K562 (cell line): Measurements from ENCODE around the gene MAPRE2. TPM values are rescaled to one million over a fixed set of nuclear protein-coding genes. Genes with fewer than 3 reads are reported as not detected.
A peak's percentile ranks its signal among the peaks of the same experiment; 100 is the strongest.

Source experiments
- ATF7 ChIP-seq: fragments of 450-650 bp; IDR thresholded peaks from 2 replicates; pipeline ENCODE4 v1.7.1; 2014; ENCODE audit warnings: mild to moderate bottlenecking, moderate library complexity
- C11orf30 ChIP-seq: fragments of 450-650 bp; IDR thresholded peaks from 2 replicates; pipeline ENCODE4 v1.6.1; 2016; ENCODE audit warnings: low read depth, mild to moderate bottlenecking
- CAMTA2 ChIP-seq: fragments of 250-450 bp; sonication (Bioruptor Pico); conservative IDR thresholded peaks from 2 replicates; pipeline ENCODE4 v1.5.1; 2022
- CBFA2T2 ChIP-seq: fragments of 450-650 bp; conservative IDR thresholded peaks from 2 replicates; pipeline ENCODE4 v1.6.1; 2017; ENCODE audit warnings: mild to moderate bottlenecking
- CC2D1A ChIP-seq: fragments of 450-650 bp; IDR thresholded peaks from 2 replicates; pipeline ENCODE4 v1.6.1; 2017; ENCODE audit warnings: mild to moderate bottlenecking
- EWSR1 ChIP-seq: fragments of 450-650 bp; IDR thresholded peaks from 2 replicates; pipeline ENCODE4 v1.6.1; 2018; ENCODE audit warnings: borderline replicate concordance, mild to moderate bottlenecking, low read depth, moderate library complexity; ENCODE audit not compliant: partially characterized antibody
- HCFC1 ChIP-seq: IDR thresholded peaks from 2 replicates; pipeline ENCODE4 v1.6.1; 2012; ENCODE audit warnings: low read depth, low read length, improper control_type of control experiment
- HLTF ChIP-seq: fragments of 450-650 bp; IDR thresholded peaks from 2 replicates; pipeline ENCODE4 v1.6.1; 2016
- MAFK ChIP-seq: IDR thresholded peaks from 2 replicates; pipeline ENCODE4 v1.6.1; 2011; ENCODE audit warnings: low read length, improper control_type of control experiment
- NBN ChIP-seq: fragments of 450-650 bp; IDR thresholded peaks from 2 replicates; pipeline ENCODE4 v1.6.1; 2016; ENCODE audit warnings: low read depth, mild to moderate bottlenecking
- NRF1 ChIP-seq, 2 experiments: fragments of 450-650 bp; IDR thresholded peaks in 1 of 2; conservative IDR thresholded peaks in 1 of 2; 2 replicates each; pipeline ENCODE4 v1.6.1; 2014; ENCODE audit warnings: mild to moderate bottlenecking in 2 of 2
- POLR2AphosphoS2 ChIP-seq: IDR thresholded peaks from 2 replicates; pipeline ENCODE4 v1.6.1; 2012; ENCODE audit warnings: low read length, improper control_type of control experiment
- SMAD2 ChIP-seq: fragments of 150-350 bp; IDR thresholded peaks from 2 replicates; pipeline ENCODE4 v1.6.1; 2014; ENCODE audit warnings: low read depth, mild to moderate bottlenecking, low read length
- SNIP1 ChIP-seq: fragments of 450-650 bp; IDR thresholded peaks from 2 replicates; pipeline ENCODE4 v1.7.1; 2017; ENCODE audit warnings: low read depth, mild to moderate bottlenecking
- TCF7L2 ChIP-seq: fragments of 150-350 bp; IDR thresholded peaks from 2 replicates; pipeline ENCODE4 v1.6.1; 2016; ENCODE audit warnings: low read depth, mild to moderate bottlenecking, low read length, moderate library complexity
- TEAD2 ChIP-seq: fragments of 450-650 bp; IDR thresholded peaks from 2 replicates; pipeline ENCODE4 v1.6.1; 2016; ENCODE audit warnings: missing genetic modification characterization, control low read depth, missing compliant biosample characterization
- ZBTB17 ChIP-seq: fragments of 450-650 bp; formaldehyde crosslinking; IDR thresholded peaks from 2 replicates; pipeline ENCODE4 v1.4.0; 2020; ENCODE audit warnings: mild to moderate bottlenecking
- ZNF316 ChIP-seq: fragments of 450-650 bp; IDR thresholded peaks from 2 replicates; pipeline ENCODE4 v1.6.1; 2016
- ZNF431 ChIP-seq: sonication (generic); formaldehyde crosslinking; IDR thresholded peaks from 2 replicates; pipeline ENCODE4 v1.8.0; 2022; ENCODE audit warnings: mild to moderate bottlenecking, missing genetic modification reagents
- ZNF436 ChIP-seq: fragments of 250-450, 450-650 bp; sonication (Bioruptor Pico); formaldehyde crosslinking; IDR thresholded peaks from 2 replicates; pipeline ENCODE4 v1.7.0; 2020; ENCODE audit warnings: mild to moderate bottlenecking
- polyA plus RNA-seq, 8 experiments: library from polyadenylated mRNA; depleted of rRNA in 4 of 8; stranded (reverse) in 5 of 8; unstranded in 3 of 8; fragments of >200 nt; fragmentation: Nextera tagmentation in 2 of 8; fragmentation: Illumina TruSeq in 1 of 8; extraction: Ambion mirVana in 2 of 8; extraction: Trizol in 1 of 8; gene quantifications; 2 replicates each; pipeline versions ENCODE4 v1.2.1 to v1.2.3, GENCODE V29; 2011 to 2014; ENCODE audit warnings: inconsistent platforms in 1 of 8, missing spikeins in 1 of 8
- total RNA-seq, 7 experiments: library from RNA; depleted of rRNA in 6 of 7; stranded (reverse); fragments of >200 nt in 6 of 7; fragmentation: Illumina TruSeq in 2 of 7; extraction: Trizol in 2 of 7; gene quantifications; 2 replicates each; pipeline versions ENCODE4 v1.2.1 to v1.2.3, GENCODE V29; 2011 to 2021; ENCODE audit warnings: low replicate concordance in 1 of 7
- TF ChIP-seq, protein P1 (sequence below): fragments of 450-650 bp; formaldehyde crosslinking; IDR thresholded peaks from 2 replicates; pipeline ENCODE4 v1.4.0; 2020; ENCODE audit warnings: mild to moderate bottlenecking, mixed read lengths
- TF ChIP-seq, protein P2 (sequence below): fragments of 450-650 bp; IDR thresholded peaks from 2 replicates; pipeline ENCODE4 v1.6.1; 2017; ENCODE audit warnings: antibody characterized with exemption
- TF ChIP-seq, protein P3 (sequence below): sonication (generic); formaldehyde crosslinking; IDR thresholded peaks from 2 replicates; pipeline ENCODE4 v1.8.1; 2023; ENCODE audit warnings: mild to moderate bottlenecking, missing genetic modification reagents
- TF ChIP-seq, protein P4 (sequence below), 3 experiments: fragments of 200-800 bp in 1 of 3; fragments of 250-450 bp in 1 of 3; fragments of 450-650 bp in 1 of 3; sonication (Bioruptor Pico) in 1 of 3; sonication (Bioruptor generic) in 1 of 3; formaldehyde crosslinking in 1 of 3; IDR thresholded peaks; 2 replicates each; pipeline versions ENCODE4 v1.6.1 to v1.8.0; 2016 to 2022; ENCODE audit warnings: mild to moderate bottlenecking in 2 of 3, missing genetic modification characterization in 2 of 3, missing compliant biosample characterization in 1 of 3, moderate library complexity in 1 of 3

MAPRE2 gene
- total and polyA plus RNA-seq, 9 of the 15 experiments (the other 6 are each of a cell fraction or from before 2014, with no cell fraction given), result 32.3 to 70.7 (median 40.7) TPM

DNA sequence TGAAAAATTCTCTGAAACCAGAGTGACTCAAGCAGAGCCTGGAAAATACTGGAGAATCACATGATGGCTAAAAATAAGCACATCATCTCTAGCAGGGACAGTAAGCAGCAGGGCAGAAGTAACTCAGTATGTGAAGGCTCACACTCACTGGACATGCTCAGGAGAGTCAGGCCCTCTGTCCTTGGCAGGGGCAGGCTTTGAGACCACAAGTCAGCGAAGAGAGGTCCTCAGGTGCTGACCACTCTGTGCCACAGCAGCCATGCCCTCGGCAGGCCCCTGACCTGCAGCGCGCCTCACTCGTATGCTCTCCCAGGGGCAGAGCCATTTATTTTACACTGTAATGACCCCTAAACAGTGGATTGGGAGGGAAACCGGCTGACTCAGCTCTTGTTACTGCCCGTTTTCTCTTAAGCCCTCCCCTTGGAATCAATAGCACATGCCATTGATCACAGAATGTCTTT lies 76.8 kb downstream of the MAPRE2 start (continued):
- TF ChIP-seq ZNF431 (no peak), NRF1 (conservative IDR thresholded peaks at IDR 0.05 in 1 of 2, IDR thresholded peaks at IDR 0.05 in 1 of 2) (peak; percentile 59 to 66), MAFK (peak; percentile 58), ZNF436 (CRISPR knock-in tag) (no peak), SNIP1 (no peak), ATF7 (no peak), CBFA2T2 (no peak), POLR2AphosphoS2 (no peak), HCFC1 (no peak), SMAD2 (no peak), CAMTA2 (CRISPR knock-in tag) (no peak), TEAD2 (no peak), TCF7L2 (no peak), C11orf30 (peak; percentile 82), NBN (no peak), ZBTB17 (no peak; the same call in 1 of the 2 replicates), CC2D1A (no peak), EWSR1 (no peak), ZNF316 (peak; percentile 79), HLTF (no peak)
- TF ChIP-seq, protein P1, sequence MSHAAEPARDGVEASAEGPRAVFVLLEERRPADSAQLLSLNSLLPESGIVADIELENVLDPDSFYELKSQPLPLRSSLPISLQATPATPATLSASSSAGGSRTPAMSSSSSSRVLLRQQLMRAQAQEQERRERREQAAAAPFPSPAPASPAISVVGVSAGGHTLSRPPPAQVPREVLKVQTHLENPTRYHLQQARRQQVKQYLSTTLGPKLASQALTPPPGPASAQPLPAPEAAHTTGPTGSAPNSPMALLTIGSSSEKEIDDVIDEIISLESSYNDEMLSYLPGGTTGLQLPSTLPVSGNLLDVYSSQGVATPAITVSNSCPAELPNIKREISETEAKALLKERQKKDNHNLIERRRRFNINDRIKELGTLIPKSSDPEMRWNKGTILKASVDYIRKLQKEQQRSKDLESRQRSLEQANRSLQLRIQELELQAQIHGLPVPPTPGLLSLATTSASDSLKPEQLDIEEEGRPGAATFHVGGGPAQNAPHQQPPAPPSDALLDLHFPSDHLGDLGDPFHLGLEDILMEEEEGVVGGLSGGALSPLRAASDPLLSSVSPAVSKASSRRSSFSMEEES (CRISPR knock-in tag), result peak; percentile 41; the same call in 1 of the 2 replicates
- TF ChIP-seq, protein P2, sequence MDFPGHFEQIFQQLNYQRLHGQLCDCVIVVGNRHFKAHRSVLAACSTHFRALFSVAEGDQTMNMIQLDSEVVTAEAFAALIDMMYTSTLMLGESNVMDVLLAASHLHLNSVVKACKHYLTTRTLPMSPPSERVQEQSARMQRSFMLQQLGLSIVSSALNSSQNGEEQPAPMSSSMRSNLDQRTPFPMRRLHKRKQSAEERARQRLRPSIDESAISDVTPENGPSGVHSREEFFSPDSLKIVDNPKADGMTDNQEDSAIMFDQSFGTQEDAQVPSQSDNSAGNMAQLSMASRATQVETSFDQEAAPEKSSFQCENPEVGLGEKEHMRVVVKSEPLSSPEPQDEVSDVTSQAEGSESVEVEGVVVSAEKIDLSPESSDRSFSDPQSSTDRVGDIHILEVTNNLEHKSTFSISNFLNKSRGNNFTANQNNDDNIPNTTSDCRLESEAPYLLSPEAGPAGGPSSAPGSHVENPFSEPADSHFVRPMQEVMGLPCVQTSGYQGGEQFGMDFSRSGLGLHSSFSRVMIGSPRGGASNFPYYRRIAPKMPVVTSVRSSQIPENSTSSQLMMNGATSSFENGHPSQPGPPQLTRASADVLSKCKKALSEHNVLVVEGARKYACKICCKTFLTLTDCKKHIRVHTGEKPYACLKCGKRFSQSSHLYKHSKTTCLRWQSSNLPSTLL, result no peak
- TF ChIP-seq, protein P3, sequence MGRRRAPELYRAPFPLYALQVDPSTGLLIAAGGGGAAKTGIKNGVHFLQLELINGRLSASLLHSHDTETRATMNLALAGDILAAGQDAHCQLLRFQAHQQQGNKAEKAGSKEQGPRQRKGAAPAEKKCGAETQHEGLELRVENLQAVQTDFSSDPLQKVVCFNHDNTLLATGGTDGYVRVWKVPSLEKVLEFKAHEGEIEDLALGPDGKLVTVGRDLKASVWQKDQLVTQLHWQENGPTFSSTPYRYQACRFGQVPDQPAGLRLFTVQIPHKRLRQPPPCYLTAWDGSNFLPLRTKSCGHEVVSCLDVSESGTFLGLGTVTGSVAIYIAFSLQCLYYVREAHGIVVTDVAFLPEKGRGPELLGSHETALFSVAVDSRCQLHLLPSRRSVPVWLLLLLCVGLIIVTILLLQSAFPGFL (CRISPR knock-in tag), result no peak
- TF ChIP-seq, protein P4, sequence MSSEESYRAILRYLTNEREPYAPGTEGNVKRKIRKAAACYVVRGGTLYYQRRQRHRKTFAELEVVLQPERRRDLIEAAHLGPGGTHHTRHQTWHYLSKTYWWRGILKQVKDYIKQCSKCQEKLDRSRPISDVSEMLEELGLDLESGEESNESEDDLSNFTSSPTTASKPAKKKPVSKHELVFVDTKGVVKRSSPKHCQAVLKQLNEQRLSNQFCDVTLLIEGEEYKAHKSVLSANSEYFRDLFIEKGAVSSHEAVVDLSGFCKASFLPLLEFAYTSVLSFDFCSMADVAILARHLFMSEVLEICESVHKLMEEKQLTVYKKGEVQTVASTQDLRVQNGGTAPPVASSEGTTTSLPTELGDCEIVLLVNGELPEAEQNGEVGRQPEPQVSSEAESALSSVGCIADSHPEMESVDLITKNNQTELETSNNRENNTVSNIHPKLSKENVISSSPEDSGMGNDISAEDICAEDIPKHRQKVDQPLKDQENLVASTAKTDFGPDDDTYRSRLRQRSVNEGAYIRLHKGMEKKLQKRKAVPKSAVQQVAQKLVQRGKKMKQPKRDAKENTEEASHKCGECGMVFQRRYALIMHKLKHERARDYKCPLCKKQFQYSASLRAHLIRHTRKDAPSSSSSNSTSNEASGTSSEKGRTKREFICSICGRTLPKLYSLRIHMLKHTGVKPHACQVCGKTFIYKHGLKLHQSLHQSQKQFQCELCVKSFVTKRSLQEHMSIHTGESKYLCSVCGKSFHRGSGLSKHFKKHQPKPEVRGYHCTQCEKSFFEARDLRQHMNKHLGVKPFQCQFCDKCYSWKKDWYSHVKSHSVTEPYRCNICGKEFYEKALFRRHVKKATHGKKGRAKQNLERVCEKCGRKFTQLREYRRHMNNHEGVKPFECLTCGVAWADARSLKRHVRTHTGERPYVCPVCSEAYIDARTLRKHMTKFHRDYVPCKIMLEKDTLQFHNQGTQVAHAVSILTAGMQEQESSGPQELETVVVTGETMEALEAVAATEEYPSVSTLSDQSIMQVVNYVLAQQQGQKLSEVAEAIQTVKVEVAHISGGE (CRISPR knock-in tag; IDR thresholded peaks at IDR 0.05), result 0 out of 6 replicates have a peak, but pooled peaks of 1 of the 3 experiments have one; percentile 17
